Measurements from ENCODE around the gene C19orf47.

Gene C19orf47

DNA sequence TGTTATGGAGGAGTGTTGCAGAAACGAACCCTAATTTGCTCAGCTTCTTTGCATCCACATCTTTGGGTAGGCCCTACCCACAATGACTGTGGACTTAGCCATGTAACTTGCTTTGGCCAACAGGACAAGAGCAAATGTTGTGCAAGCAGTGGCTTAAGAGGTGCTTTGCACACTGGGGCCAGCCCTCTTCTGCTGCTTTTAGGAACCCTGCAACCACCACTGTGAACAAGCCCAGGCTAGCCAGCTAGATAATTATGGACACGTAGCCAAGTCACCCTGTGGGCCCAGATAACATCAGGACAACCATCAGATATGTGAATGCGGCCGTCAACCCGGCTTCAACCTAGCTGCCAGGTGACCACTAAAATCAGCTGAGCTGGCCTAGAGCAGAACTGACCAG, 17.1 kb downstream of the C19orf47 start:
- intact Hi-C loops (cut with micrococcal nuclease): no loop called here
- Mint-ChIP-seq H3K27ac (no peak overlapping the region), H3K9me3 (no peaks in the 10 kb centered on the region), H3K4me3 (no peak overlapping the region), H3K27me3 (no peaks in the 10 kb centered on the region), H3K36me3 (ENCODE audit: low read depth) (peaks cover 99% of the 10 kb centered on the region), H3K4me1 (ENCODE audit: low read depth) (no peaks in the 10 kb centered on the region)

DNA sequence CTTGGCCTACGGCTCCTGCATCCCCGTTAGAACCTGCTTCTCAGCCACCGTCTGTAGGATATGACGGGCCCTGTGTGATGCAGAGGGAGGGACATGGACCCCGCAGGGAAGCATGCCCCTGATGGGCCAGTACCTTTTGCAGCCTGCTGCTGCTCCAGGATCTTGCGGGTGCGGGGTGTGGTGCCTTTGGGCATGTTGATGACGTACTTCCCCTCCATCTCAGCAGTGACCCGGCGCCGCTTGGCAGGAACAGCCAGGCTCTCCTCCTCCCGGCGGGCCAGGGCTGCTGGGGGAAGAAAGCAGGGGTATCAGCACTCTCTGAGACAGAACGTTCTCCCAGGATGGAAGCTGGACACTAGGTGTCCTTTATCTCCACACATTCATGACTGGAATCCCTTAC, 22.0 kb downstream of the C19orf47 start:
- H3K4me3 Mint-ChIP-seq: no peak overlapping the region
- H3K9me3 Mint-ChIP-seq: no peaks in the 10 kb centered on the region
- H3K27ac Mint-ChIP-seq: no peak overlapping the region
- H3K4me1 Mint-ChIP-seq (ENCODE audit: low read depth): no peaks in the 10 kb centered on the region
- H3K36me3 Mint-ChIP-seq (ENCODE audit: low read depth): peaks cover 99% of the 10 kb centered on the region
- intact Hi-C loops (cut with micrococcal nuclease): no loop called here
- no peaks in the 10 kb centered on the region for H3K27me3 Mint-ChIP-seq

DNA sequence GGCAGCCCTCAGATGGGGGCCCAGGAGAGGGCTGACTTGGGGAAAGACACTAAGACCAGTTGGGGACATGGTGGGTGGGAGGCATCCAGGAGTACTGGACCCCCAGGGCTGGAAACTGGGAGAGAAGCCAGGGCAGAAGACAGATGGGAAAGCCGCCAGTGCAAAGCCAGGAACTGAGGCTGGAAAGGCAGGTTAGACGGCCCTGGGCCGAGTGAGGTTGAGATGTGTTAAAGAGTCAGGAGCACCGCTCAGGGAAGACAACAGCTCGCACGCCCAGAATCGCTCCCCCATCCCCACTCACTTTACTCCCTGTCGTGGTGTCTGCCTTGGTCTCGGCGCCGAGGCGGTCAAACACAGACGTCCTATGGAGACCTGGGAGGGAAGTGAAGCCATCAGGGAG, 24.5 kb downstream of the C19orf47 start:
- H3K4me1 Mint-ChIP-seq (ENCODE audit: low read depth): no peaks in the 10 kb centered on the region
- intact Hi-C loops (cut with micrococcal nuclease): no loop called here
- H3K9me3 Mint-ChIP-seq: no peaks in the 10 kb centered on the region
- H3K27me3 Mint-ChIP-seq: no peaks in the 10 kb centered on the region
- peaks cover 99% of the 10 kb centered on the region for H3K36me3 Mint-ChIP-seq (ENCODE audit: low read depth)
- no peak overlapping the region for H3K4me3 Mint-ChIP-seq
- H3K27ac Mint-ChIP-seq: no peak overlapping the region

DNA sequence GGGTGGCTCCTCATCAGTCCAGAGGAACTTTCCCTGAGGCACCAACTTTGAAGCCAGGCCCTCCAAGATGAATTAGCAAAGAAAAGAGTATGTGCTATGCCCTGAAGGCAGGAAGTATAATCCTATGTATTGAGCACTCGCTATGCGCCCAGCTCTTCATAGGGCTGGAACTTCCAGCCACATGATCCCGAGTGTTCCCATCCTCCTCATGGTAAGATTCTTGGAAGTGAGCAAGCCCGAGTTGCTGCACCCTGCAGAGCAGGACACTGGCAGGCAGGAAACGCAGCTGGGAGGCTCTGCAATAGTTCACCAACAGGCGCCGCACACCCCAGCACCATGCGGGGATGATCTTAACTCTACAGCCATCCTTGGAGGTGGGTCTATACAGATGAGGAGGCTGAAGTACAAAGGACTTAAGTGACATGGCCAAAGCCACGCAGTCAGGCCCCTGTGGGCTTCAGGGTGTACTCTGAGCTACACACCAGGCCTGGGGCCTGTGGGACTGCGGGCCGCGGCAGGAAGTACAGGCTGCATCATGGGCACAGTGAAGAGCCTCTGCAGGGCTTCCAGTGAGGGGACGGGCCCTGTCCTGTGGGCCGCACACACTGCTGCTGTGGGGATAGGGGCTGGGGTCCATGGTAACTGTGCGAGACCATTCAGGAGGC, 25.1 kb downstream of the C19orf47 start:
- H3K4me1 Mint-ChIP-seq (ENCODE audit: low read depth): no peaks in the 10 kb centered on the region
- intact Hi-C loops (cut with micrococcal nuclease): no loop called here
- H3K27ac Mint-ChIP-seq: no peak overlapping the region
- no peaks in the 10 kb centered on the region for H3K27me3 Mint-ChIP-seq
- peaks cover 97% of the 10 kb centered on the region for H3K36me3 Mint-ChIP-seq (ENCODE audit: low read depth)
- H3K9me3 Mint-ChIP-seq: no peaks in the 10 kb centered on the region
- no peak overlapping the region for H3K4me3 Mint-ChIP-seq

DNA sequence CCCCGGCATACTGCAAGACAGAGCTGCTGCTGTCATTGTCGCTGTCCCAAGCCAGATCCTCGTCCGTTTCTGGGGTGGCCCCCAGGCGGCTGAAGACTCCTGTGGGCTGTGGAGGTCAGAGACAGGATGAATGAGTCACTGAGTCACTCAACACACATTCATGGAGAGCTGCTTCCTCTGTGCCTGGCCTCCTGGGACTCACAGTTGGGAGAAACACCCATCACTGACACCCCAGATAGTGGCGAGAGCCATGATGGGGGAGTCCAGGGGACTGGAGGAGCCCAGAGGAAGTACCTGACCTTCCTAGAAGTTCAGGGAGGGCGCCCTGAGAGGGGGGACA, 26.0 kb downstream of the C19orf47 start:
- Mint-ChIP-seq H3K4me1 (ENCODE audit: low read depth) (no peaks in the 10 kb centered on the region), H3K36me3 (ENCODE audit: low read depth) (peaks cover 96% of the 10 kb centered on the region), H3K27me3 (no peaks in the 10 kb centered on the region), H3K27ac (no peak overlapping the region), H3K4me3 (no peak overlapping the region), H3K9me3 (no peaks in the 10 kb centered on the region)
- intact Hi-C loops (cut with micrococcal nuclease): no loop called here

DNA sequence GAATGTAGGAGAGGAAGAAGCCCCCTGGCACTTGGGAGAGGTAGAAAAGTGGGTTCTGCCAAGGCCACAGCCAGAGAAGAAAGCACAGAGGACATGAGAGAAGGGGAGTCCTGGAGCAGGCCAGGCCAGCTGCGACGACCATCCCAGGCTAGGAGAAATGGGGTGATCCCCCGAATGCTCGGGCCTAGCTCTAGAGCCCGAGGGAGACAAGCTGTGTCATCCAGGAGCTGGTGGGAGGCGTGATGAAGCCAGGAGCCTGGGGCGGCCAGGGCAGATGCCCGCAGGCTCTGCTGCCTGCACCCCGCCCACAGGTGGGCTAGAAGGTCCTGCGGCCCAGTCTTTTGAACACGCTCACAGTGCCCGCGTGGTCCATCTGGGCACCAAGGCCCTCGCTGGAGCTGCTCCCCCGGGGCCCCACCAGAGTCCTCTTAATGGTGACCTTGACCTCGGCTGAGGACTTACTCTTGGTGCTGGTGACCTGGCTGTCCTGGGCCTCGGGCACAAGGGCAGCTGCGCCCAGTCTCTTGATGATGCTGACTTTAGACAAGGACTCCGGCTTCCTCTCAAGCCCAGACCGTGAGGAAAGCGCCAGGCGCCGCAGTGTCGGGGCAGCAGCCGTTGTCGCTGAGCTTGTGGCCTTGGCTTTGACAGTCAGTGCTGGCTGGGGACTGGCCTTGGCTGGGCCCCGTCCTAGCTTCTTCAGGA, 26.5 kb downstream of the C19orf47 start:
- peaks cover 94% of the 10 kb centered on the region for H3K36me3 Mint-ChIP-seq (ENCODE audit: low read depth)
- no peaks in the 10 kb centered on the region for H3K9me3 Mint-ChIP-seq
- H3K4me1 Mint-ChIP-seq (ENCODE audit: low read depth): no peaks in the 10 kb centered on the region
- H3K4me3 Mint-ChIP-seq: no peak overlapping the region
- intact Hi-C loops (cut with micrococcal nuclease): no loop called here
- H3K27me3 Mint-ChIP-seq: no peaks in the 10 kb centered on the region
- H3K27ac Mint-ChIP-seq: no peak overlapping the region

DNA sequence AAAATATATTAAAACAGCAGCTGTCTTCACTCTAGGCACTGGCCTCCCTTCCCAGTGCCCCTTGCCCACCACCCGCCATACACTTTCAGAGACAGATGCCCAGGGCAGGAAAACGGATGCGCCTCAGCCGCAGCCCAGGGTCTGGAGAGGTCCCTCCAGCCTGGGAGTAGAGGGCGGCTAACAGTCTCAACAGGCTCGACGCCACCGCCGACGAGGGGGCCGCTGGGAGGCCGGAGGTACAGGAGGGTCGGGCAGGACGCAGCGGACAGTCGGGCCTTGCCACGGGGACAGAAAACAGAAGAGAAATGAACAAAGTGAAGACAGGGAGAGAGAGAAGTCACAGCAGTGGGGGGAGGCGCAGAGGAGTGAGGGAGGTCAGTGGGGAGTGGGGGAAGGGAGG, 27.1 kb downstream of the C19orf47 start:
- intact Hi-C loops (cut with micrococcal nuclease): no loop called here
- Mint-ChIP-seq H3K36me3 (ENCODE audit: low read depth) (peaks cover 94% of the 10 kb centered on the region), H3K9me3 (no peaks in the 10 kb centered on the region), H3K4me1 (ENCODE audit: low read depth) (no peaks in the 10 kb centered on the region), H3K27me3 (no peaks in the 10 kb centered on the region), H3K27ac (no peak overlapping the region), H3K4me3 (no peak overlapping the region)

DNA sequence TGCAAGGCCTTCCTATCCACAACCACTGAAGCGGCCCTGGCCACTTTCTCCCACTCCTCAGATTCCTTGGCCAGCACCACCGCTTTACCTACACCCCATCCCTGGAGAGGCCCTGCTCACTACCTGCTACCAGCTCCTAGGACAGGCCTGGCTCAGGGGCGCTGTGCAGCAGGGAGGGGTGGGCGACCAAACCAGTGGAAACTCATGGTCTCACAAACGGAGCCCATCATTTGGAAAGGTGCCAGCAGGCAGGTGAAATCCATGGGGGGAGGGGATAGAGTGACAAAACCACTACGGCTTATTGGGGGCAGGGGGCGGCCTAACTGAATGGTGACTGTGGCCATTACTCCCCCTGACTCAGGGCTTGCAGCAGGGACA, 27.6 kb downstream of the C19orf47 start:
- Mint-ChIP-seq H3K4me3 (no peak overlapping the region), H3K27me3 (no peaks in the 10 kb centered on the region), H3K4me1 (ENCODE audit: low read depth) (no peaks in the 10 kb centered on the region), H3K9me3 (no peaks in the 10 kb centered on the region), H3K27ac (no peak overlapping the region), H3K36me3 (ENCODE audit: low read depth) (peaks cover 91% of the 10 kb centered on the region)
- intact Hi-C loops (cut with micrococcal nuclease): no loop called here

DNA sequence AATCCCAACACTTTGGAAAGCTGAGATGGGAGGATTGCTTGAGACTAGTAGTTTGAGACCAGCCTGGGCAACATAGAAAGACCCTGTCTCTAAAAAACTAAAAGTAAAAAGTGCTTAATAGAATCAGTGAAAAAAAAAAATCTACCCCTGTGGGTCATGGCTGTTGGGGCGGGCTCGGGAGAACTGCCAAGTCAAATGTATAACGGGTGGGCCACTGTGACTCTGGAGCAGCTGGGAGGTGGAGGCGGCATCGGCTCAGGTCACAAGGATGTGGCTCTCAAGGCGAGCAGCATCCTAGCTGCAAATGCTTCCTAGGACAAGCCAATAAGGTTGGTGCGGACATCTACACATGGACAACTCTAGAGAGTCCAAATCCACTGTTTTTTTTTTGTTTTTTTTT, 30.9 kb downstream of the C19orf47 start:
- H3K4me3 Mint-ChIP-seq: no peak overlapping the region
- H3K27me3 Mint-ChIP-seq: no peaks in the 10 kb centered on the region
- intact Hi-C loops (cut with micrococcal nuclease): no loop called here
- no peak overlapping the region for H3K27ac Mint-ChIP-seq
- H3K36me3 Mint-ChIP-seq (ENCODE audit: low read depth): peaks cover 59% of the 10 kb centered on the region
- peaks cover 9% of the 10 kb centered on the region for H3K4me1 Mint-ChIP-seq (ENCODE audit: low read depth)
- no peaks in the 10 kb centered on the region for H3K9me3 Mint-ChIP-seq

DNA sequence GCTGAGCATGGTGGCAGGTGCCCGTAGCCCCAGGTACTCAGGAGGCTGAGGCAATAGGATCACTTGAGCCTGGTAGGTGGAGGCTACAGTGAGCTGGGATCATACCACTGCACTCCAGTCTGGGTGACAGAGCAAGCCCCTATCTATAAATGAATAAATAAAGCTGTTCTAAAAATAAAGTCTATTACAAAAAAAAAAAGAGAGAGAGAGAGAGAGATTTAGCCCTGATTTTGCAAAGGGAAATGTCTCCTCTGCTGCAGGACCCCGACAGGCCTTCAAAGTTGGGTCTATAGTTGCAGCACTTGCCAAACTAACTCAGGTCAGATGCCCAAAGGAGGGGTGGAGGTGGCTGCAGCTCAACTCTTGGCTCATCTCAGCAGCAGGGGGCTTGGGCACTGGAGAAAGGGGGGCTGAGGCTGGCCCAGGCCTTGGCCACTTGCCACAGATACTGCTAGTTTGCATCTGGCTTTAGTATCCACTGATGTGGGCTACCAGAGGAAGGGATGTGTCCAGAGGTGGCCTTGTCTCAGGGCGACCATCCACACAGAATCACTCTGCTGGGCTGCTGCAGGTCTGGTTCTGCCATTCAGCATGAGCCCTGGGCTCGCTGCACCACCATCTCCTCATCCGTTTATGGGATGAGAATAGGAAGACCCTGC, 32.3 kb downstream of the C19orf47 start:
- no peaks in the 10 kb centered on the region for H3K9me3 Mint-ChIP-seq
- intact Hi-C loops (cut with micrococcal nuclease): no loop called here
- no peak overlapping the region for H3K27ac Mint-ChIP-seq
- H3K36me3 Mint-ChIP-seq (ENCODE audit: low read depth): peaks cover 45% of the 10 kb centered on the region
- no peaks in the 10 kb centered on the region for H3K27me3 Mint-ChIP-seq
- H3K4me1 Mint-ChIP-seq (ENCODE audit: low read depth): peaks cover 17% of the 10 kb centered on the region
- H3K4me3 Mint-ChIP-seq: no peak overlapping the region

DNA sequence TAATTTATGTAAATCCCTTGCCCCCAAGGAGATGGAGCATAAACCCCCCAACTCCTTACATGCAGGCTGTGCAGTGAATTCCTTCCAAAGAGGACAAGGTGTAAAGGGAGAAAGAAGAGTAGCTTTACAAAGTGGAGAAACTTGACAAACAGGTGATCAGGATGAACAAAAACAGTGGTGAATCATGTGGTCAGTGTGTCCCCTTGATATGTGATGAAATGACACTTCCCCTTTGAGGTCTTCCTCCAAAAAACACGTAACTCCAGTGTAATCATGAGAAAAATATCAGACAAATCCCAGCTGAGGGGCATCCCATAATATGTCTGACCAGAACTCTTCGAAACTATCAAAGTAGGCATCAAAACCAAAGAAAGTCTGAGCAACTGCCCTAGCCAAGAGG, 33.5 kb downstream of the C19orf47 start:
- Mint-ChIP-seq H3K4me3 (no peak overlapping the region), H3K27me3 (no peaks in the 10 kb centered on the region), H3K4me1 (ENCODE audit: low read depth) (peaks cover 17% of the 10 kb centered on the region), H3K27ac (no peak overlapping the region), H3K36me3 (ENCODE audit: low read depth) (peaks cover 33% of the 10 kb centered on the region), H3K9me3 (no peaks in the 10 kb centered on the region)
- intact Hi-C loops (cut with micrococcal nuclease): no loop called here

DNA sequence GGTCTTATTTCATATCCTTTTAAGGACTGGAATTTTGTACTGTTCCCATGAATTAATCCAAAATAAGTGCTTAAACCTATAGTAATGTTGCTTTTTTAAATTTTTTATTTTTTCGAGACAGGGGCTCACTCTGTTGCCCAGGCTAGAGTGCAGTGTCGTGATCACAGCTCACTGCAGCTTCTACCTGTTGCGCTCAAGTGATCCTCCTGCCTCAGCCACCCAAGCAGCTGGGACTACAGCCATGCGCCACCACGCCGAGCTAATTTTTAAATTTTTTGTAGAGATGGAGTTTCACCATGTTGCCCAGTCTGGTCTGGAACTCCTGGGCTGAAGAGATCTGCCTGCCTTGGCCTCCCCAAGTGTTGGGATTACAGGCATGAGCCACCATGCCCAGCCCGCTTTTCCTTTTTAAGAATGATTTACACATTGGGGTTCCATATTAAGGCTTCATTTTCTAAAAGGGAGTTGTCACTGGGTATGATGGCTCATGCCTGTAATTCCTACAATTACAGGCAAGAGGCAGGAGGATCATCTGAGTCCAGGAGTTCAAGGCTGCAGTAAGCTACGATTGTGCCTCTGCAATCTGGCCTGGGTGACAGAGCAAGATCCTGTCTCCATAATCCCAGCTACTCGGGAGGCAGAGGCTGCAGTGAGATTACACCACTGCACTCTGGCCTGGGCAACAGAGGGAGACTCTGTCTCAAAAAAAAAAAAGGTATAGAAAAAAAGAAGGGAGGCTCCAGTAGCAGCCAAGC, 34.8 kb downstream of the C19orf47 start:
- no peak overlapping the region for H3K27ac Mint-ChIP-seq
- peaks cover 20% of the 10 kb centered on the region for H3K36me3 Mint-ChIP-seq (ENCODE audit: low read depth)
- no peaks in the 10 kb centered on the region for H3K27me3 Mint-ChIP-seq
- intact Hi-C loops (cut with micrococcal nuclease): no loop called here
- H3K4me3 Mint-ChIP-seq: no peak overlapping the region
- H3K4me1 Mint-ChIP-seq (ENCODE audit: low read depth): peaks cover 17% of the 10 kb centered on the region
- no peaks in the 10 kb centered on the region for H3K9me3 Mint-ChIP-seq

DNA sequence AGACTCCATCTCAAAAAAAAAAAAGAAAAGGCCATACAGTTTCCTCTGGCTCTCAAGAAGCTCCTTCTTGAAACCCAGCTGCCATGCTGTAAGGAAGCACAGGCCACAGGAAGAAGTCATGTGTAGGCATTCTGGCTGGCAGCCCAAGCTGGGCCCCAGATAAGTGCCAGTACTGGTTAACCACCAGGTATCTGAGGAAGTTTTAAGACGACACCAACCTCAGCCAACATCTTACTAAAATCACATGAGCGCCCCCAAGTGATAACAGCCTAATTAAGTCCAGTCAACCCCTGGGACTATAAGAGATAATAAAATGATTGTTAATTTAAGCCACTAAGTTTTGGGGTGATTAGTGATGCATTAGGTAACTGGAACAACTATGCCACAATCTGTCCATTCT, 35.7 kb downstream of the C19orf47 start:
- Mint-ChIP-seq H3K27ac (no peak overlapping the region), H3K4me1 (ENCODE audit: low read depth) (peaks cover 23% of the 10 kb centered on the region), H3K4me3 (no peak overlapping the region), H3K9me3 (no peaks in the 10 kb centered on the region), H3K27me3 (no peaks in the 10 kb centered on the region), H3K36me3 (ENCODE audit: low read depth) (peaks cover 15% of the 10 kb centered on the region)
- intact Hi-C loops (cut with micrococcal nuclease): no loop called here

DNA sequence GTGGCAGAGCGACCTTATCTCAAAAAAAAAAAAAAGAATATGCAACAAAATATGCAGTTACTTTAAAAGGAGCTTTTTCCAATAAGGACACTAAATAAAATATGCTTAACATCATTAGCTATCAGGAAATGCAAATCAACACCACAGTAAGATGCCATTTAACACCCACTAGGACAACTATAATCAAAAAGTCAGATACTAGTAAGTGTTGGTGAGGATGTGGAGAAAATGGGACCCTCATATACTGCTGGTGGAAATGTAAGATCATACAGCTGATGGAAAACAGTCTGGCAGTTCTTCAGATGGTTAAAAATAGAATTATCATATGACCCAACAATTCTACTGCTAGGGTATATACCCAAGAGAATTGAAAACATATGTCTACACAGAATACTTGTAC, 38.5 kb downstream of the C19orf47 start:
- intact Hi-C loops (cut with micrococcal nuclease): loop anchor here (5.0 to 10.0 kb wide), 3 partner anchors 58 to 325 kb away; partner anchors contain the start of genes BLVRB and SPTBN4
- no peaks in the 10 kb centered on the region for H3K9me3 Mint-ChIP-seq

More for the DNA sequence above, 38.5 kb downstream of the C19orf47 start:
- H3K4me3 Mint-ChIP-seq: no peak overlapping the region
- no peak overlapping the region for H3K27ac Mint-ChIP-seq
- H3K36me3 Mint-ChIP-seq (ENCODE audit: low read depth): no peaks in the 10 kb centered on the region
- H3K27me3 Mint-ChIP-seq: no peaks in the 10 kb centered on the region
- H3K4me1 Mint-ChIP-seq (ENCODE audit: low read depth): peaks cover 23% of the 10 kb centered on the region

Data from dendritic cell treated with granulocyte-macrophage colony-stimulating factor and Interleukin-4, amounts not matched to agents 40 ng/mL and 50 ng/mL, for 4 days (primary cell).